H9 (cell line): ENCODE results near the gene MORF4L2. TPM values are rescaled to one million over a fixed set of nuclear protein-coding genes. Genes with fewer than 3 reads are reported as not detected.

Experiments used
- DNase-seq: peaks from one replicate; pipeline ENCODE4 v3.0.0-alpha.2; 2017
- H2AFZ ChIP-seq: one replicate; pipeline ENCODE4 v1.6.1; 2013; ENCODE audit warnings: mild to moderate bottlenecking, low read length, control low read depth, moderate library complexity
- H2AK5ac ChIP-seq: 2 replicates; pipeline ENCODE4 v1.6.1; 2013; ENCODE audit warnings: low read length, control low read depth, mixed read lengths; ENCODE audit not compliant: insufficient read length
- H2BK120ac ChIP-seq: one replicate; pipeline ENCODE4 v1.6.1; 2013; ENCODE audit warnings: low read depth, mild to moderate bottlenecking, low read length, control low read depth, inconsistent platforms; ENCODE audit not compliant: poor library complexity, severe bottlenecking
- H2BK12ac ChIP-seq: 2 replicates; pipeline ENCODE4 v1.6.1; 2013; ENCODE audit warnings: low read length, control low read depth, mixed read lengths, low read depth; ENCODE audit not compliant: insufficient read length
- H2BK15ac ChIP-seq: 2 replicates; pipeline ENCODE4 v1.6.1; 2013; ENCODE audit warnings: low read depth, low read length, control low read depth
- H2BK20ac ChIP-seq: one replicate; pipeline ENCODE4 v1.6.1; 2013; ENCODE audit warnings: low read depth, mild to moderate bottlenecking, low read length, control low read depth, inconsistent platforms; ENCODE audit not compliant: poor library complexity, severe bottlenecking
- H2BK5ac ChIP-seq: 2 replicates; pipeline ENCODE4 v1.6.1; 2013; ENCODE audit warnings: low read length, control low read depth, mixed read lengths; ENCODE audit not compliant: insufficient read length
- H3K14ac ChIP-seq: 2 replicates; pipeline ENCODE4 v1.6.1; 2013; ENCODE audit warnings: low read length, control low read depth; ENCODE audit not compliant: insufficient read depth
- H3K18ac ChIP-seq: 2 replicates; pipeline ENCODE4 v1.6.1; 2013; ENCODE audit warnings: low read depth, mild to moderate bottlenecking, mixed read lengths, low read length, control low read depth; ENCODE audit not compliant: insufficient read length
- H3K23ac ChIP-seq: 2 replicates; pipeline ENCODE4 v1.6.1; 2013; ENCODE audit warnings: low read length, control low read depth, mixed read lengths, low read depth; ENCODE audit not compliant: insufficient read length
- H3K23me2 ChIP-seq: 2 replicates; pipeline ENCODE4 v1.6.1; 2013; ENCODE audit warnings: low read depth, mild to moderate bottlenecking, mixed read lengths, low read length, control low read depth; ENCODE audit not compliant: insufficient read length, poor library complexity, severe bottlenecking
- H3K27ac ChIP-seq: 2 replicates; pipeline ENCODE4 v1.5.1; 2013; ENCODE audit warnings: low read length, control low read depth, mixed read lengths, low read depth; ENCODE audit not compliant: insufficient read length
- H3K27me3 ChIP-seq: 2 replicates; pipeline ENCODE4 v1.6.1; 2013; ENCODE audit warnings: low read length, control low read depth, inconsistent platforms; ENCODE audit not compliant: insufficient read depth
- H3K4ac ChIP-seq: 2 replicates; pipeline ENCODE4 v1.6.1; 2013; ENCODE audit warnings: low read depth, mild to moderate bottlenecking, control low read depth, inconsistent platforms, low read length, moderate library complexity
- H3K4me1 ChIP-seq: 2 replicates; pipeline ENCODE4 v1.6.1; 2013; ENCODE audit warnings: low read length, control low read depth, inconsistent platforms; ENCODE audit not compliant: insufficient read depth
- H3K4me2 ChIP-seq: 2 replicates; pipeline ENCODE4 v1.6.1; 2013; ENCODE audit warnings: low read length, control low read depth, mixed read lengths; ENCODE audit not compliant: insufficient read length, insufficient read depth
- H3K56ac ChIP-seq: 2 replicates; pipeline ENCODE4 v1.6.1; 2013; ENCODE audit warnings: low read depth, mild to moderate bottlenecking, mixed read lengths, low read length, control low read depth; ENCODE audit not compliant: insufficient read length
- H3K79me1 ChIP-seq: 2 replicates; pipeline ENCODE4 v1.6.1; 2013; ENCODE audit warnings: low read depth, mild to moderate bottlenecking, moderate library complexity, low read length, control low read depth, inconsistent platforms; ENCODE audit not compliant: insufficient read depth, poor library complexity, severe bottlenecking
- H3K79me2 ChIP-seq: 2 replicates; pipeline ENCODE4 v1.6.1; 2013; ENCODE audit warnings: low read length, control low read depth, inconsistent platforms; ENCODE audit not compliant: insufficient read depth
- H3K9ac ChIP-seq: 2 replicates; pipeline ENCODE4 v1.6.1; 2013; ENCODE audit warnings: low read length, control low read depth, mixed read lengths; ENCODE audit not compliant: insufficient read length; ENCODE audit errors: extremely low read depth
- H3K9me3 ChIP-seq: one replicate; pipeline ENCODE4 v1.6.1; 2013; ENCODE audit warnings: low read depth, low read length, inconsistent platforms; ENCODE audit not compliant: control insufficient read depth
- H3T11ph ChIP-seq: one replicate; pipeline ENCODE4 v1.6.1; 2013; ENCODE audit warnings: mild to moderate bottlenecking, low read length, control low read depth, inconsistent platforms
- H4K20me1 ChIP-seq: one replicate; pipeline ENCODE4 v1.6.1; 2013; ENCODE audit not compliant: control insufficient read depth, insufficient read length, insufficient read depth
- H4K5ac ChIP-seq: 2 replicates; pipeline ENCODE4 v1.6.1; 2013; ENCODE audit warnings: low read depth, mild to moderate bottlenecking, mixed read lengths, low read length, control low read depth; ENCODE audit not compliant: insufficient read length
- H4K8ac ChIP-seq: replicated peaks from 2 replicates; pipeline ENCODE4 v1.6.1; 2013; ENCODE audit warnings: low read length, control low read depth, mixed read lengths, low read depth; ENCODE audit not compliant: insufficient read length
- H4K91ac ChIP-seq: 2 replicates; pipeline ENCODE4 v1.6.1; 2013; ENCODE audit warnings: low read depth, mild to moderate bottlenecking, moderate library complexity, mixed read lengths, low read length, control low read depth; ENCODE audit not compliant: insufficient read length
- H3K27ac Mint-ChIP-seq, 3 experiments: 2 replicates in 2 of 3; 3 replicates in 1 of 3; pipeline ENCODE4 v1.8.0; 2020 to 2021; ENCODE audit warnings: mixed read lengths in 3 of 3, mild to moderate bottlenecking in 1 of 3, moderate library complexity in 1 of 3
- H3K27me3 Mint-ChIP-seq: 2 replicates; pipeline ENCODE4 v1.8.0; 2021; ENCODE audit warnings: low read depth, mild to moderate bottlenecking, moderate library complexity, mixed read lengths
- H3K36me3 Mint-ChIP-seq, 3 experiments: 2 replicates in 2 of 3; 3 replicates in 1 of 3; pipeline ENCODE4 v1.8.0; 2020 to 2021; ENCODE audit warnings: low read depth in 3 of 3, mixed read lengths in 3 of 3; ENCODE audit not compliant: insufficient read depth in 1 of 3
- H3K4me1 Mint-ChIP-seq, 2 experiments: 2 replicates each; pipeline ENCODE4 v1.8.0; 2020; ENCODE audit warnings: mixed read lengths in 2 of 2
- H3K4me3 Mint-ChIP-seq, 2 experiments: 2 replicates in 1 of 2; 3 replicates in 1 of 2; pipeline ENCODE4 v1.8.0; 2020 to 2021; ENCODE audit warnings: mild to moderate bottlenecking in 2 of 2, mixed read lengths in 2 of 2, moderate library complexity in 1 of 2
- H3K9me3 Mint-ChIP-seq, 2 experiments: 2 replicates in 1 of 2; 3 replicates in 1 of 2; pipeline ENCODE4 v1.8.0; 2020; ENCODE audit warnings: mild to moderate bottlenecking in 2 of 2, mixed read lengths in 2 of 2, moderate library complexity in 1 of 2
- CTCF ChIP-seq: fragments of 200-600 bp; sonication (generic); conservative IDR thresholded peaks from 3 replicates; pipeline ENCODE4 v1.8.0; 2021; ENCODE audit warnings: antibody characterized with exemption, mild to moderate bottlenecking
- WGBS: extraction: QIAGEN DNeasy Blood & Tissue Kit; methylation state at CpG from one replicate; pipeline ENCODE4 v1.1.7; 2013; ENCODE audit warnings: missing lambda C conversion rate, low lambda C conversion rate, mixed read lengths; ENCODE audit not compliant: insufficient read length; ENCODE audit errors: extremely low coverage; 5-methylcytosine and 5-hydroxymethylcytosine counted together
- total RNA-seq: library from RNA; stranded (reverse); gene quantifications from 2 replicates; pipeline ENCODE4 v1.2.1, GENCODE V29; 2021

The MORF4L2 gene
- total RNA-seq, 1 experiment from 2014 or later, result 378 TPM

- no peak for DNase-seq
- no peak overlapping the region for H3K4ac ChIP-seq
- H3K9ac ChIP-seq, result no peak overlapping the region
- H3K23me2 ChIP-seq, result peaks cover 4% of the 10 kb centered on the region
- H2AK5ac ChIP-seq, result no peak overlapping the region
- no peaks in the 10 kb centered on the region for H3K4me1 ChIP-seq
- no peak overlapping the region for H4K8ac ChIP-seq
- no peak overlapping the region for H2BK15ac ChIP-seq
- no peak overlapping the region for H4K91ac ChIP-seq
- no peak overlapping the region for H3K56ac ChIP-seq
- H4K5ac ChIP-seq, result no peak overlapping the region
- H3K27ac ChIP-seq, result no peak overlapping the region
- no peak for TF ChIP-seq CTCF
- H3T11ph ChIP-seq, result no peak overlapping the region
- no peak overlapping the region for H3K23ac ChIP-seq
- no peak overlapping the region for H2BK20ac ChIP-seq
- H3K27me3 ChIP-seq, result no peaks in the 10 kb centered on the region
- no peak overlapping the region for H3K14ac ChIP-seq
- no peaks in the 10 kb centered on the region for H3K27me3 Mint-ChIP-seq
- WGBS, result no CpG with 5 or more reads among the region's 5 CpGs
- H3K18ac ChIP-seq, result no peak overlapping the region
- H3K27ac Mint-ChIP-seq, result no peak overlapping the region
- no peak overlapping the region for H2AFZ ChIP-seq
- H3K36me3 Mint-ChIP-seq, result no peaks in the 10 kb centered on the region
- no peaks in the 10 kb centered on the region for H3K9me3 ChIP-seq
- no peaks in the 10 kb centered on the region for H4K20me1 ChIP-seq
- H2BK12ac ChIP-seq, result no peak overlapping the region
- no peak overlapping the region for H2BK5ac ChIP-seq
- H3K4me3 Mint-ChIP-seq, result no peak overlapping the region
- peaks cover 6 to 8% of the 10 kb centered on the region in 2 experiments; a peak in 3 of 4 replicates for H3K4me1 Mint-ChIP-seq
- no peak overlapping the region for H3K4me2 ChIP-seq
- no peaks in the 10 kb centered on the region for H3K79me1 ChIP-seq
- H3K79me2 ChIP-seq, result no peaks in the 10 kb centered on the region
- H2BK120ac ChIP-seq, result no peak overlapping the region
- peaks cover 0 to 24% of the 10 kb centered on the region in 2 experiments; a peak in 2 of 5 replicates for H3K9me3 Mint-ChIP-seq
Observed at GRCh38 chrX:103631145-103631544, 55.4 kb downstream of the MORF4L2 start.
